IMR-90 (cell line): ENCODE data around the gene TENT4B. TPM values are rescaled to one million over a fixed set of nuclear protein-coding genes. Genes with fewer than 3 reads are reported as not detected.

ENCODE experiments used
- ATAC-seq: fragments of 200-7000 bp; cut with Tn5 transposase; 2 replicates; pipeline ENCODE4 v1.9.1; 2020; ENCODE audit warnings: low read depth, mild to moderate bottlenecking, moderate library complexity
- BruUV-seq: library from RNA; stranded (reverse); fragments of 400-500 nt; replicated peaks from 2 replicates; lab custom pipeline; 2021; lab: Mats Ljungman, UMichigan
- CTCF ChIA-PET: fragments of 300-600 bp; formaldehyde crosslinking; extraction: SDS; loops from one replicate; lab custom pipeline; 2021; ENCODE audit warnings: antibody characterized with exemption; lab: Yijun Ruan, JAX
- POLR2A ChIA-PET: fragments of 300-600 bp; sonication (Branson Sonifier 250); formaldehyde crosslinking; loops from one replicate; lab custom pipeline; 2022; ENCODE audit warnings: antibody characterized with exemption; ENCODE audit not compliant: unreplicated experiment; lab: Charles Lee
- DNase-seq: peaks from one replicate; pipeline ENCODE4 v3.0.0; 2013
- H2AFZ ChIP-seq: replicated peaks from 2 replicates; pipeline ENCODE3; 2013; ENCODE audit warnings: low read length, mild to moderate bottlenecking; ENCODE audit not compliant: poor library complexity
- H2AK5ac ChIP-seq: 2 replicates; pipeline ENCODE4 v1.6.1; 2013; ENCODE audit warnings: low read depth, low read length, inconsistent platforms
- H2AK9ac ChIP-seq: replicated peaks from 2 replicates; pipeline ENCODE3; 2013; ENCODE audit warnings: mild to moderate bottlenecking, low read depth, low read length, moderate library complexity; ENCODE audit not compliant: poor library complexity
- H2BK120ac ChIP-seq: 2 replicates; pipeline ENCODE4 v1.6.1; 2013; ENCODE audit warnings: low read depth, low read length, inconsistent platforms
- H2BK15ac ChIP-seq: 3 replicates; pipeline ENCODE4 v1.6.1; 2013; ENCODE audit warnings: low read depth, low read length, inconsistent platforms
- H2BK20ac ChIP-seq: 2 replicates; pipeline ENCODE4 v1.6.1; 2013; ENCODE audit warnings: low read depth, mild to moderate bottlenecking, inconsistent platforms, low read length, moderate library complexity
- H2BK5ac ChIP-seq: 2 replicates; pipeline ENCODE4 v1.6.1; 2013; ENCODE audit warnings: mild to moderate bottlenecking, low read depth, low read length, inconsistent platforms; ENCODE audit not compliant: poor library complexity, severe bottlenecking
- H3K14ac ChIP-seq: replicated peaks from 2 replicates; pipeline ENCODE4 v1.6.1; 2013; ENCODE audit warnings: low read depth, low read length, inconsistent platforms
- H3K18ac ChIP-seq: 2 replicates; pipeline ENCODE4 v1.6.1; 2013; ENCODE audit warnings: low read depth, low read length, control low read depth
- H3K23ac ChIP-seq: 2 replicates; pipeline ENCODE4 v1.6.1; 2013; ENCODE audit warnings: low read depth, low read length, inconsistent platforms
- H3K27ac ChIP-seq: 2 replicates; pipeline ENCODE4 v1.5.1; 2013; ENCODE audit warnings: mild to moderate bottlenecking, control low read depth, low read length; ENCODE audit not compliant: insufficient read depth
- H3K27me3 ChIP-seq: 2 replicates; pipeline ENCODE4 v1.6.1; 2013; ENCODE audit warnings: low read length; ENCODE audit not compliant: control insufficient read depth, insufficient read depth
- H3K36me3 ChIP-seq: 2 replicates; pipeline ENCODE4 v1.6.1; 2013; ENCODE audit warnings: low read length, mixed read lengths; ENCODE audit not compliant: control insufficient read depth, insufficient read depth
- H3K4ac ChIP-seq: 2 replicates; pipeline ENCODE4 v1.6.1; 2013; ENCODE audit warnings: low read depth, low read length, inconsistent platforms
- H3K4me1 ChIP-seq: 2 replicates; pipeline ENCODE4 v1.6.1; 2013; ENCODE audit warnings: low read length, mixed read lengths; ENCODE audit not compliant: control insufficient read depth, insufficient read depth
- H3K4me2 ChIP-seq: 2 replicates; pipeline ENCODE4 v1.6.1; 2013; ENCODE audit warnings: low read depth, mild to moderate bottlenecking, control low read depth, low read length, moderate library complexity
- H3K4me3 ChIP-seq: 2 replicates; pipeline ENCODE4 v1.5.1; 2013; ENCODE audit warnings: low read depth, mild to moderate bottlenecking, control low read depth, low read length, moderate library complexity; ENCODE audit not compliant: insufficient read depth
- H3K56ac ChIP-seq: 2 replicates; pipeline ENCODE4 v1.6.1; 2013; ENCODE audit warnings: low read length, inconsistent platforms; ENCODE audit not compliant: insufficient read depth; ENCODE audit errors: extremely low read depth
- H3K79me1 ChIP-seq, 2 experiments: 2 replicates each; pipeline ENCODE4 v1.6.1; 2013; ENCODE audit warnings: low read length in 2 of 2, inconsistent platforms in 1 of 2, low read depth in 1 of 2
- H3K9ac ChIP-seq: 2 replicates; pipeline ENCODE4 v1.6.1; 2013; ENCODE audit warnings: low read depth, low read length, control low read depth
- H3K9me1 ChIP-seq: 2 replicates; pipeline ENCODE4 v1.6.1; 2013; ENCODE audit warnings: low read length, inconsistent platforms; ENCODE audit not compliant: insufficient read depth
- H3K9me3 ChIP-seq: 2 replicates; pipeline ENCODE4 v1.6.1; 2013; ENCODE audit warnings: low read length; ENCODE audit not compliant: control insufficient read depth, insufficient read depth
- H4K20me1 ChIP-seq: 2 replicates; pipeline ENCODE4 v1.6.1; 2013; ENCODE audit warnings: low read length, inconsistent platforms; ENCODE audit not compliant: insufficient read depth
- H4K5ac ChIP-seq: 2 replicates; pipeline ENCODE4 v1.6.1; 2013; ENCODE audit warnings: mild to moderate bottlenecking, low read depth, low read length, control low read depth
- H4K8ac ChIP-seq, 2 experiments: 2 replicates each; pipeline ENCODE4 v1.6.1; 2013; ENCODE audit warnings: low read depth in 2 of 2, low read length in 2 of 2, control low read depth in 1 of 2, inconsistent platforms in 1 of 2
- H4K91ac ChIP-seq: 2 replicates; pipeline ENCODE4 v1.6.1; 2013; ENCODE audit warnings: low read depth, low read length, inconsistent platforms; ENCODE audit not compliant: insufficient read depth
- BHLHE40 ChIP-seq: fragments of 150-350 bp; IDR thresholded peaks from 2 replicates; pipeline ENCODE4 v1.6.1; 2016; ENCODE audit warnings: mild to moderate bottlenecking, low read depth, low read length
- CEBPB ChIP-seq: IDR thresholded peaks from 2 replicates; pipeline ENCODE4 v1.6.1; 2012; ENCODE audit warnings: low read depth, low read length, improper control_type of control experiment
- CHD1 ChIP-seq: IDR thresholded peaks from 2 replicates; pipeline ENCODE4 v1.6.1; 2012; ENCODE audit warnings: low read depth, low read length, improper control_type of control experiment
- FOS ChIP-seq: fragments of 150-350 bp; IDR thresholded peaks from 2 replicates; pipeline ENCODE4 v1.6.1; 2016; ENCODE audit warnings: low read depth, low read length
- MAFK ChIP-seq: IDR thresholded peaks from 2 replicates; pipeline ENCODE4 v1.6.1; 2012; ENCODE audit warnings: low read depth, low read length, improper control_type of control experiment
- MAZ ChIP-seq: IDR thresholded peaks from 2 replicates; pipeline ENCODE4 v1.6.1; 2012; ENCODE audit warnings: low read depth, mild to moderate bottlenecking, low read length, improper control_type of control experiment, moderate library complexity, borderline replicate concordance
- NFE2L2 ChIP-seq: fragments of 150-350 bp; IDR thresholded peaks from 2 replicates; pipeline ENCODE4 v1.6.1; 2016; ENCODE audit warnings: low read depth, mild to moderate bottlenecking, low read length
- POLR2A ChIP-seq: IDR thresholded peaks from 2 replicates; pipeline ENCODE4 v1.6.1; 2012; ENCODE audit warnings: mild to moderate bottlenecking, low read depth, low read length
- RAD21 ChIP-seq: IDR thresholded peaks from 2 replicates; pipeline ENCODE4 v1.6.1; 2012; ENCODE audit warnings: low read length, improper control_type of control experiment
- RCOR1 ChIP-seq: IDR thresholded peaks from 2 replicates; pipeline ENCODE4 v1.6.1; 2012; ENCODE audit warnings: mild to moderate bottlenecking, low read length, improper control_type of control experiment; ENCODE audit not compliant: insufficient replicate concordance
- RFX5 ChIP-seq: IDR thresholded peaks from 2 replicates; pipeline ENCODE4 v1.8.0; 2012; ENCODE audit warnings: low read depth, mild to moderate bottlenecking, low read length, moderate library complexity
- SMC3 ChIP-seq: fragments of 150-350 bp; IDR thresholded peaks from 2 replicates; pipeline ENCODE4 v1.6.1; 2016; ENCODE audit warnings: low read depth, mild to moderate bottlenecking, antibody characterized with exemption, low read length, moderate library complexity
- WGBS, 2 experiments: methylation state at CpG; one replicate each; pipeline versions ENCODE4 v1.1.5 to v1.1.7; 2013; ENCODE audit warnings: missing lambda C conversion rate in 2 of 2; ENCODE audit not compliant: insufficient read length in 1 of 2; ENCODE audit errors: extremely low coverage in 2 of 2; 5-methylcytosine and 5-hydroxymethylcytosine counted together
- dilution Hi-C: fragments of 300-500 bp; cut with HindIII; formaldehyde crosslinking; loops from one replicate; pipeline ENCODE4 v1.14.3; 2018; ENCODE audit warnings: low sequenced_read_pairs; ENCODE audit not compliant: unreplicated experiment
- in situ Hi-C: fragments of 300-500 bp; cut with MboI; formaldehyde crosslinking; loops from 3 replicates; pipeline ENCODE4 v1.14.3; 2019; ENCODE audit warnings: low sequenced_read_pairs, inconsistent platforms, mixed read lengths
- intact Hi-C: fragments of 100-400 bp; cut with micrococcal nuclease; formaldehyde crosslinking; loops from 2 replicates; pipeline ENCODE4 v1.10.0; 2022
- polyA plus RNA-seq, 3 experiments: library from polyadenylated mRNA; depleted of rRNA; stranded (reverse); fragments of >200 nt; gene quantifications; 2 replicates each; pipeline ENCODE4 v1.2.3, GENCODE V29; 2012; ENCODE audit warnings: low replicate concordance in 1 of 3
- total RNA-seq: library from RNA; depleted of rRNA; stranded (reverse); fragments of >200 nt; gene quantifications from 2 replicates; pipeline ENCODE4 v1.2.3, GENCODE V29; 2012
- TF ChIP-seq, protein P1 (sequence below): fragments of 150-350 bp; IDR thresholded peaks from 2 replicates; pipeline ENCODE4 v1.6.1; 2016; ENCODE audit warnings: low read depth, mild to moderate bottlenecking, low read length, moderate library complexity, borderline replicate concordance
- TF ChIP-seq, protein P2 (sequence below): conservative IDR thresholded peaks from 2 replicates; pipeline ENCODE4 v1.5.1; 2012; ENCODE audit warnings: mild to moderate bottlenecking, low read depth, low read length, improper control_type of control experiment
- TF ChIP-seq, protein P3 (sequence below): fragments of 150-350 bp; IDR thresholded peaks from 2 replicates; pipeline ENCODE4 v1.6.1; 2017; ENCODE audit warnings: mild to moderate bottlenecking, antibody characterized with exemption, low read length, low read depth

Gene TENT4B
- total and polyA plus RNA-seq, 2 of the 4 experiments (the other 2 are of a cell fraction) = 4.1 to 7.0 TPM

DNA sequence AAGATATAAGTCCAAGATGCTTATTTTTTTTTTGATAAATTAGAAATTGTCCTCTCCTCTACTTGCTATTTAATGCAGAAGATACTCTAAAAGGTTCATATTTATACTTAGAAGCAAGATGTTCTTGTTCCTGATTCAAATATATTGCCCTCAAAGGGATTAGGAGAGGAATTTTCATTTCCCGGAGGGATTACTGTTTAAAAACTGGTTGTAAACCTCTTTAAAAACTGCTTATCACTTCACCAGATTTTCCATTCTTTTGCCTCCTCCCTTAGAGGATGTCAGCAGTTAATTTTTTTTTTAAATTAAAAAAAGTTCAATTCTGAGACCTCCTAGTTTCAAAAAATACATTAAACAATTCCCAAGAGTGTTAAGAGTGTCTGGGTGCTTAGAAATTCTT lies 2.8 kb downstream of the TENT4B start:
- ATAC-seq = no peak
- no TSS peak for BruUV-seq
- Histone ChIP-seq H3K79me1 (peaks cover 5 to 58% of the 10 kb centered on the region in 2 experiments; a peak in 3 of 4 replicates), H3K4me1 (peaks cover 6% of the 10 kb centered on the region), H3K18ac (no peak overlapping the region), H2AK5ac (no peak overlapping the region), H2BK20ac (no peak overlapping the region), H3K9me1 (peaks cover 11% of the 10 kb centered on the region; the same call in 1 of the 2 replicates), H3K4me3 (no peak overlapping the region), H3K9ac (no peak overlapping the region), H2AK9ac (no peak overlapping the region), H2BK120ac (no peak overlapping the region), H4K20me1 (peaks cover 61% of the 10 kb centered on the region), H3K56ac (no peak overlapping the region), H2BK5ac (no peak overlapping the region), H4K5ac (no peak overlapping the region), H3K36me3 (no peaks in the 10 kb centered on the region), H2AFZ (no peak overlapping the region), H3K14ac (no peak overlapping the region), H3K4me2 (peak overlapping the region; percentile 94), H3K4ac (no peak overlapping the region), H2BK15ac (no peak overlapping the region), H3K23ac (no peak overlapping the region), H3K27ac (no peak overlapping the region), H4K8ac (no peak overlapping the region), H3K27me3 (no peaks in the 10 kb centered on the region), H3K9me3 (no peaks in the 10 kb centered on the region), H4K91ac (no peak overlapping the region)
- no peak for DNase-seq
- intact Hi-C loops (loop anchor here (2.0 to 10.0 kb wide), 3 partner anchors 41 to 589 kb away; partner anchors contain the start of gene CYLD), dilution Hi-C loops (no loop called here), in situ Hi-C loops (no loop called here)
- POLR2A ChIA-PET = no interaction called here
- TF ChIP-seq RAD21 (no peak), FOS (no peak), SMC3 (no peak), CHD1 (no peak), MAFK (no peak), POLR2A (no peak), MAZ (no peak), CEBPB (no peak), BHLHE40 (no peak), RCOR1 (no peak), RFX5 (no peak), NFE2L2 (no peak)
- TF ChIP-seq, protein P1, sequence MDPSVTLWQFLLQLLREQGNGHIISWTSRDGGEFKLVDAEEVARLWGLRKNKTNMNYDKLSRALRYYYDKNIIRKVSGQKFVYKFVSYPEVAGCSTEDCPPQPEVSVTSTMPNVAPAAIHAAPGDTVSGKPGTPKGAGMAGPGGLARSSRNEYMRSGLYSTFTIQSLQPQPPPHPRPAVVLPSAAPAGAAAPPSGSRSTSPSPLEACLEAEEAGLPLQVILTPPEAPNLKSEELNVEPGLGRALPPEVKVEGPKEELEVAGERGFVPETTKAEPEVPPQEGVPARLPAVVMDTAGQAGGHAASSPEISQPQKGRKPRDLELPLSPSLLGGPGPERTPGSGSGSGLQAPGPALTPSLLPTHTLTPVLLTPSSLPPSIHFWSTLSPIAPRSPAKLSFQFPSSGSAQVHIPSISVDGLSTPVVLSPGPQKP = no peak
- TF ChIP-seq, protein P2, sequence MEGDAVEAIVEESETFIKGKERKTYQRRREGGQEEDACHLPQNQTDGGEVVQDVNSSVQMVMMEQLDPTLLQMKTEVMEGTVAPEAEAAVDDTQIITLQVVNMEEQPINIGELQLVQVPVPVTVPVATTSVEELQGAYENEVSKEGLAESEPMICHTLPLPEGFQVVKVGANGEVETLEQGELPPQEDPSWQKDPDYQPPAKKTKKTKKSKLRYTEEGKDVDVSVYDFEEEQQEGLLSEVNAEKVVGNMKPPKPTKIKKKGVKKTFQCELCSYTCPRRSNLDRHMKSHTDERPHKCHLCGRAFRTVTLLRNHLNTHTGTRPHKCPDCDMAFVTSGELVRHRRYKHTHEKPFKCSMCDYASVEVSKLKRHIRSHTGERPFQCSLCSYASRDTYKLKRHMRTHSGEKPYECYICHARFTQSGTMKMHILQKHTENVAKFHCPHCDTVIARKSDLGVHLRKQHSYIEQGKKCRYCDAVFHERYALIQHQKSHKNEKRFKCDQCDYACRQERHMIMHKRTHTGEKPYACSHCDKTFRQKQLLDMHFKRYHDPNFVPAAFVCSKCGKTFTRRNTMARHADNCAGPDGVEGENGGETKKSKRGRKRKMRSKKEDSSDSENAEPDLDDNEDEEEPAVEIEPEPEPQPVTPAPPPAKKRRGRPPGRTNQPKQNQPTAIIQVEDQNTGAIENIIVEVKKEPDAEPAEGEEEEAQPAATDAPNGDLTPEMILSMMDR = no peak
- TF ChIP-seq, protein P3, sequence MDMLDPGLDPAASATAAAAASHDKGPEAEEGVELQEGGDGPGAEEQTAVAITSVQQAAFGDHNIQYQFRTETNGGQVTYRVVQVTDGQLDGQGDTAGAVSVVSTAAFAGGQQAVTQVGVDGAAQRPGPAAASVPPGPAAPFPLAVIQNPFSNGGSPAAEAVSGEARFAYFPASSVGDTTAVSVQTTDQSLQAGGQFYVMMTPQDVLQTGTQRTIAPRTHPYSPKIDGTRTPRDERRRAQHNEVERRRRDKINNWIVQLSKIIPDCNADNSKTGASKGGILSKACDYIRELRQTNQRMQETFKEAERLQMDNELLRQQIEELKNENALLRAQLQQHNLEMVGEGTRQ = no peak
- CTCF ChIA-PET = interaction anchor here (0.6 to 1.9 kb wide), 6 partner anchors 11 to 200 kb away, joined by 3 to 9 read pairs (median 4); partner anchors contain the start of gene CNEP1R1
- no CpG with 5 or more reads among the region's 1 CpG for WGBS, 2 experiments
